GM12878 (cell line): ENCODE data around the gene MFAP4. TPM values are rescaled to one million over a fixed set of nuclear protein-coding genes. Genes with fewer than 3 reads are reported as not detected.

Source experiments
- ATAC-seq: fragments of 200-7000 bp; cut with Tn5 transposase; 3 replicates; pipeline ENCODE4 v1.9.1; 2020; ENCODE audit warnings: mild to moderate bottlenecking, moderate library complexity
- BruUV-seq: library from RNA; stranded (reverse); fragments of 400-500 nt; replicated peaks from 2 replicates; lab custom pipeline; 2021; lab: Mats Ljungman, UMichigan
- CTCF ChIA-PET: fragments of 300-600 bp; sonication (Branson Sonifier 250); formaldehyde crosslinking; extraction: SDS; loops from one replicate; lab custom pipeline; 2021; ENCODE audit warnings: inconsistent platforms; lab: Yijun Ruan, JAX
- POLR2A ChIA-PET: fragments of 350-600 bp; formaldehyde crosslinking; extraction: SDS; loops from one replicate; lab custom pipeline; 2021; ENCODE audit warnings: inconsistent platforms; lab: Charles Lee
- RAD21 ChIA-PET: fragments of 300-600 bp; sonication (Branson Sonifier 250); formaldehyde crosslinking; loops from one replicate; lab custom pipeline; 2023; ENCODE audit warnings: antibody characterized with exemption; ENCODE audit not compliant: unreplicated experiment; lab: Charles Lee
- SMC1A ChIA-PET: fragments of 300-600 bp; sonication (Branson Sonifier 250); formaldehyde crosslinking; loops from one replicate; lab custom pipeline; 2023; ENCODE audit not compliant: unreplicated experiment, uncharacterized antibody; lab: Charles Lee
- DNase-seq: peaks from one replicate; pipeline ENCODE4 v3.0.0-alpha.2; 2011; ENCODE audit warnings: low read depth, low spot score
- FAIRE-seq: peaks from 3 replicates; lab custom pipeline; 2011; peaks lifted over from hg19 to GRCh38; lab: Jason Lieb, UNC
- H2AFZ ChIP-seq: 2 replicates; pipeline ENCODE4 v1.6.0; 2011; ENCODE audit warnings: low read depth, low read length, control low read depth; ENCODE audit not compliant: control insufficient read depth
- H3K27ac ChIP-seq: 2 replicates; pipeline ENCODE4 v1.5.1; 2011; ENCODE audit warnings: control low read depth; ENCODE audit not compliant: control insufficient read depth, insufficient read depth
- H3K27me3 ChIP-seq, 2 experiments: replicated peaks in 1 of 2; 2 replicates each; pipeline versions ENCODE4 v1.6.0 to v1.6.1; 2011; ENCODE audit warnings: low read length in 1 of 2; ENCODE audit not compliant: control insufficient read depth in 2 of 2, insufficient read depth in 2 of 2
- H3K36me3 ChIP-seq, 2 experiments: 2 replicates each; pipeline ENCODE4 v1.5.1; 2011; ENCODE audit warnings: low read length in 1 of 2; ENCODE audit not compliant: control insufficient read depth in 2 of 2, insufficient read depth in 2 of 2
- H3K4me1 ChIP-seq: 2 replicates; pipeline ENCODE4 v1.6.1; 2011; ENCODE audit warnings: mild to moderate bottlenecking, low read length, moderate library complexity, mixed read lengths; ENCODE audit not compliant: control insufficient read depth, insufficient read depth
- H3K4me2 ChIP-seq: 2 replicates; pipeline ENCODE4 v1.6.0; 2011; ENCODE audit warnings: control low read depth; ENCODE audit not compliant: control insufficient read depth, insufficient read depth
- H3K4me3 ChIP-seq: fragments of 200-600 bp; sonication (generic); 2 replicates; pipeline ENCODE4 v1.5.1; 2016
- H3K79me2 ChIP-seq: 2 replicates; pipeline ENCODE4 v1.6.0; 2011; ENCODE audit warnings: low read length; ENCODE audit not compliant: control insufficient read depth, insufficient read depth
- H3K9ac ChIP-seq: 2 replicates; pipeline ENCODE4 v1.8.0; 2011; ENCODE audit warnings: low read length, control low read depth, mixed read lengths; ENCODE audit not compliant: control insufficient read depth, insufficient read depth
- H3K9me3 ChIP-seq: replicated peaks from 3 replicates; pipeline ENCODE4 v1.5.1; 2011; ENCODE audit warnings: mild to moderate bottlenecking, low read length; ENCODE audit not compliant: control insufficient read depth, insufficient read depth
- H4K20me1 ChIP-seq: 2 replicates; pipeline ENCODE4 v1.6.0; 2011; ENCODE audit not compliant: control insufficient read depth, insufficient read depth
- CTCF ChIP-seq, 3 experiments: IDR thresholded peaks in 2 of 3; conservative IDR thresholded peaks in 1 of 3; 2 replicates each; pipeline ENCODE4 v1.5.1; 2011; ENCODE audit warnings: low read depth in 3 of 3, low read length in 3 of 3, mild to moderate bottlenecking in 3 of 3, control low read depth in 2 of 3, moderate library complexity in 2 of 3, inconsistent platforms in 1 of 3, mixed read lengths in 1 of 3; ENCODE audit not compliant: control insufficient read depth in 2 of 3, insufficient read depth in 1 of 3; ENCODE audit errors: extremely low read depth in 1 of 3
- POLR2A ChIP-seq: IDR thresholded peaks from 2 replicates; pipeline ENCODE4 v1.6.1; 2011; ENCODE audit warnings: low read depth, mild to moderate bottlenecking, low read length
- TCF12 ChIP-seq: IDR thresholded peaks from 2 replicates; pipeline ENCODE4 v1.6.1; 2011; ENCODE audit warnings: low read depth, mild to moderate bottlenecking, low read length
- WGBS: methylation state at CpG from one replicate; pipeline ENCODE4 v1.1.6; 2016; ENCODE audit warnings: low lambda C conversion rate; ENCODE audit not compliant: insufficient replicate concordance, insufficient coverage; ENCODE audit errors: missing lambda C conversion rate; 5-methylcytosine and 5-hydroxymethylcytosine counted together
- in situ Hi-C: fragments of 300-500 bp; cut with MboI; formaldehyde crosslinking; loops from 9 replicates; pipeline ENCODE4 v1.14.3; 2018; ENCODE audit warnings: mixed read lengths
- intact Hi-C: fragments of 100-400 bp; cut with micrococcal nuclease; formaldehyde crosslinking; loops from one replicate; pipeline ENCODE4 v1.14.2; 2022; ENCODE audit not compliant: unreplicated experiment
- polyA plus RNA-seq, 11 experiments: library from polyadenylated mRNA; depleted of rRNA in 4 of 11; unstranded in 6 of 11; stranded (reverse) in 5 of 11; fragments of >200 nt; fragmentation: Nextera tagmentation in 4 of 11; fragmentation: Illumina TruSeq in 1 of 11; extraction: Ambion mirVana in 4 of 11; extraction: Trizol in 1 of 11; gene quantifications; 1 replicate in 1 of 11; 2 replicates in 10 of 11; pipeline versions ENCODE4 v1.2.1 to v1.2.3, GENCODE V29; 2011 to 2016; ENCODE audit warnings: inconsistent platforms in 2 of 11, missing spikeins in 2 of 11, low read depth in 1 of 11
- total RNA-seq, 4 experiments: library from RNA; depleted of rRNA in 3 of 4; stranded (reverse); fragments of >200 nt in 3 of 4; fragmentation: Illumina TruSeq in 1 of 4; extraction: Trizol in 1 of 4; gene quantifications; 2 replicates each; pipeline versions ENCODE4 v1.2.1 to v1.2.3, GENCODE V29; 2013 to 2021
- TF ChIP-seq, protein P1 (sequence below): fragments of 150-350 bp; IDR thresholded peaks from 2 replicates; pipeline ENCODE4 v1.6.1; 2016; ENCODE audit warnings: low read depth, low read length

The MFAP4 gene
- total and polyA plus RNA-seq, 10 of the 15 experiments (the other 5 are each of a cell fraction or from before 2014, with no cell fraction given), result 0.08 to 0.28 (median 0.09) TPM; not detected in 7

GRCh38 chr17:19384723-19385391, 2.1 kb downstream of the MFAP4 start:
- no peak overlapping the region for H3K9ac ChIP-seq
- RAD21 ChIA-PET, result no interaction called here

More at GRCh38 chr17:19384723-19385391, 2.1 kb downstream of the MFAP4 start:
- POLR2A ChIA-PET, result no interaction called here
- no peaks in the 10 kb centered on the region; a peak in 1 of 4 replicates for H3K27me3 ChIP-seq
- H3K27ac ChIP-seq, result no peak overlapping the region
- no peaks in the 10 kb centered on the region for H3K4me1 ChIP-seq
- no peaks in the 10 kb centered on the region for H3K79me2 ChIP-seq
- TF ChIP-seq CTCF (IDR thresholded peaks at IDR 0.05 in 2 of 3, conservative IDR thresholded peaks at IDR 0.05 in 1 of 3; ENCODE audit: control insufficient read depth in 2 of 3, extremely low read depth in 1 of 3, insufficient read depth in 1 of 3, low read depth in 3 of 3, low read length in 3 of 3) (no peak), TCF12 (0 out of 2 replicates have a peak, but pooled peaks have one; percentile 25), POLR2A (peak; percentile 6; the same call in 1 of the 2 replicates)
- TF ChIP-seq, protein P1, sequence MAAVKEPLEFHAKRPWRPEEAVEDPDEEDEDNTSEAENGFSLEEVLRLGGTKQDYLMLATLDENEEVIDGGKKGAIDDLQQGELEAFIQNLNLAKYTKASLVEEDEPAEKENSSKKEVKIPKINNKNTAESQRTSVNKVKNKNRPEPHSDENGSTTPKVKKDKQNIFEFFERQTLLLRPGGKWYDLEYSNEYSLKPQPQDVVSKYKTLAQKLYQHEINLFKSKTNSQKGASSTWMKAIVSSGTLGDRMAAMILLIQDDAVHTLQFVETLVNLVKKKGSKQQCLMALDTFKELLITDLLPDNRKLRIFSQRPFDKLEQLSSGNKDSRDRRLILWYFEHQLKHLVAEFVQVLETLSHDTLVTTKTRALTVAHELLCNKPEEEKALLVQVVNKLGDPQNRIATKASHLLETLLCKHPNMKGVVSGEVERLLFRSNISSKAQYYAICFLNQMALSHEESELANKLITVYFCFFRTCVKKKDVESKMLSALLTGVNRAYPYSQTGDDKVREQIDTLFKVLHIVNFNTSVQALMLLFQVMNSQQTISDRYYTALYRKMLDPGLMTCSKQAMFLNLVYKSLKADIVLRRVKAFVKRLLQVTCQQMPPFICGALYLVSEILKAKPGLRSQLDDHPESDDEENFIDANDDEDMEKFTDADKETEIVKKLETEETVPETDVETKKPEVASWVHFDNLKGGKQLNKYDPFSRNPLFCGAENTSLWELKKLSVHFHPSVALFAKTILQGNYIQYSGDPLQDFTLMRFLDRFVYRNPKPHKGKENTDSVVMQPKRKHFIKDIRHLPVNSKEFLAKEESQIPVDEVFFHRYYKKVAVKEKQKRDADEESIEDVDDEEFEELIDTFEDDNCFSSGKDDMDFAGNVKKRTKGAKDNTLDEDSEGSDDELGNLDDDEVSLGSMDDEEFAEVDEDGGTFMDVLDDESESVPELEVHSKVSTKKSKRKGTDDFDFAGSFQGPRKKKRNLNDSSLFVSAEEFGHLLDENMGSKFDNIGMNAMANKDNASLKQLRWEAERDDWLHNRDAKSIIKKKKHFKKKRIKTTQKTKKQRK, result no peak
- no peak overlapping the region for H2AFZ ChIP-seq
- FAIRE-seq (no peak), DNase-seq (no peak), ATAC-seq (no peak; the same call in 1 of the 3 replicates)
- WGBS, result 88% methylated on average over 16 of the region's 16 CpGs
- intact Hi-C loops (no loop called here), in situ Hi-C loops (no loop called here)
- H3K36me3 ChIP-seq, result peaks cover 4 to 12% of the 10 kb centered on the region in 2 experiments
- CTCF ChIA-PET, result interaction anchor here (2.5 kb wide), 1 partner anchor 22 kb away, joined by 6 read pairs; the partner anchor contains the start of gene B9D1
- BruUV-seq, result no TSS peak
- H4K20me1 ChIP-seq, result no peaks in the 10 kb centered on the region
- H3K9me3 ChIP-seq, result no peaks in the 10 kb centered on the region
- H3K4me3 ChIP-seq, result no peak overlapping the region
- H3K4me2 ChIP-seq, result no peak overlapping the region
- SMC1A ChIA-PET, result no interaction called here
